K562 (cell line): ENCODE results near the gene COL8A2. TPM values are rescaled to one million over a fixed set of nuclear protein-coding genes. Genes with fewer than 3 reads are reported as not detected.

Experiments used
- ATAC-seq: fragments of 200-7000 bp; cut with Tn5 transposase; 3 replicates; pipeline ENCODE4 v1.9.1; 2020; ENCODE audit warnings: moderate library complexity
- BruUV-seq: library from RNA; stranded (reverse); fragments of 400-500 nt; replicated peaks from 2 replicates; lab custom pipeline; 2021; lab: Mats Ljungman, UMichigan
- CTCF ChIA-PET: fragments of 300-600 bp; formaldehyde crosslinking; extraction: SDS; loops from one replicate; lab custom pipeline; 2021; ENCODE audit warnings: low intra/inter-chr PET ratio; lab: Yijun Ruan, JAX
- POLR2A ChIA-PET: fragments of 300-600, 350-650 bp; sonication (Branson Sonifier 250); formaldehyde crosslinking; extraction: SDS; loops from one replicate; lab custom pipeline; 2021; ENCODE audit warnings: antibody characterized with exemption, inconsistent platforms; lab: Yijun Ruan, JAX
- DNase-seq, 4 experiments: peaks; one replicate each; pipeline versions ENCODE4 v3.0.0 to v3.0.0-alpha.2; 2011 to 2018; ENCODE audit warnings: low spot score in 3 of 4, mixed read lengths in 3 of 4; ENCODE audit errors: extremely low read depth in 1 of 4
- FAIRE-seq: peaks from 2 replicates; lab custom pipeline; 2011; peaks lifted over from hg19 to GRCh38; lab: Jason Lieb, UNC
- H2AFZ ChIP-seq: 2 replicates; pipeline ENCODE4 v1.6.0; 2011; ENCODE audit warnings: low read depth, low read length, control low read depth, inconsistent platforms
- H3K27ac ChIP-seq: fragments of 200-600 bp; 3 replicates; pipeline ENCODE4 v1.8.0; 2011; ENCODE audit warnings: low read depth, mild to moderate bottlenecking, control low read depth, inconsistent platforms, low read length, moderate library complexity, mixed read lengths; ENCODE audit errors: extremely low read depth
- H3K27me3 ChIP-seq, 2 experiments: fragments of 300-600 bp in 1 of 2; 2 replicates in 1 of 2; 3 replicates in 1 of 2; pipeline versions ENCODE4 v1.6.0 to v1.8.0; 2011; ENCODE audit warnings: inconsistent platforms in 2 of 2, low read length in 2 of 2, mild to moderate bottlenecking in 1 of 2, mixed read lengths in 1 of 2, moderate library complexity in 1 of 2; ENCODE audit not compliant: control insufficient read depth in 2 of 2, insufficient read depth in 2 of 2
- H3K36me3 ChIP-seq: fragments of 300-600 bp; 3 replicates; pipeline ENCODE4 v1.8.0; 2011; ENCODE audit warnings: mild to moderate bottlenecking, low read length, inconsistent platforms; ENCODE audit not compliant: control insufficient read depth, insufficient read depth
- H3K4me1 ChIP-seq, 2 experiments: fragments of 200-600 bp in 1 of 2; replicated peaks in 1 of 2; 2 replicates in 1 of 2; 3 replicates in 1 of 2; pipeline versions ENCODE4 v1.5.1 to v1.8.0; 2011; ENCODE audit warnings: inconsistent platforms in 2 of 2, low read length in 2 of 2, mild to moderate bottlenecking in 1 of 2, mixed read lengths in 1 of 2, moderate library complexity in 1 of 2; ENCODE audit not compliant: control insufficient read depth in 2 of 2, insufficient read depth in 2 of 2
- H3K4me2 ChIP-seq: 2 replicates; pipeline ENCODE4 v1.6.1; 2011; ENCODE audit warnings: low read length, control low read depth, inconsistent platforms, mixed read lengths; ENCODE audit not compliant: insufficient read depth
- H3K4me3 ChIP-seq: fragments of 200-600 bp; sonication (generic), shearing (Covaris generic); 2 replicates; pipeline ENCODE4 v1.5.1; 2016; ENCODE audit warnings: control low read depth, inconsistent platforms
- H3K79me2 ChIP-seq: fragments of 200-600 bp; 3 replicates; pipeline ENCODE4 v1.8.0; 2011; ENCODE audit warnings: low read length, inconsistent platforms; ENCODE audit not compliant: control insufficient read depth, insufficient read depth
- H3K9ac ChIP-seq, 2 experiments: 2 replicates each; pipeline versions ENCODE4 v1.6.0 to v1.6.1; 2011; ENCODE audit warnings: low read depth in 2 of 2, low read length in 2 of 2, control low read depth in 1 of 2, inconsistent platforms in 1 of 2, mild to moderate bottlenecking in 1 of 2, mixed read lengths in 1 of 2; ENCODE audit not compliant: insufficient read depth in 1 of 2
- H3K9me1 ChIP-seq: one replicate; pipeline ENCODE4 v1.6.0; 2011; ENCODE audit warnings: inconsistent platforms, mild to moderate bottlenecking, low read length, moderate library complexity; ENCODE audit not compliant: control insufficient read depth, insufficient read depth
- H3K9me3 ChIP-seq: replicated peaks from 2 replicates; pipeline ENCODE4 v1.5.1; 2011; ENCODE audit warnings: low read depth, low read length, inconsistent platforms; ENCODE audit not compliant: control insufficient read depth, insufficient read depth
- H4K20me1 ChIP-seq: replicated peaks from 2 replicates; pipeline ENCODE4 v1.6.1; 2011; ENCODE audit warnings: low read length, inconsistent platforms, mixed read lengths; ENCODE audit not compliant: control insufficient read depth, insufficient read depth
- BMI1 ChIP-seq: fragments of 150-350 bp; IDR thresholded peaks from 2 replicates; pipeline ENCODE4 v1.6.1; 2014; ENCODE audit warnings: low read length
- CHD1 ChIP-seq: fragments of 200-600 bp; sonication (generic); IDR thresholded peaks from one replicate; pipeline ENCODE4 v1.6.1; 2012; ENCODE audit warnings: mild to moderate bottlenecking, moderate library complexity, low read length, inconsistent platforms
- DMBX1 ChIP-seq: fragments of 250-450 bp; sonication (Bioruptor Pico); IDR thresholded peaks from 2 replicates; pipeline ENCODE4 v1.8.0; 2022; ENCODE audit warnings: inconsistent platforms, mild to moderate bottlenecking, moderate library complexity, borderline replicate concordance
- GATA2 ChIP-seq: sonication (generic); formaldehyde crosslinking; IDR thresholded peaks from 2 replicates; pipeline ENCODE4 v1.4.0; 2020; ENCODE audit warnings: mild to moderate bottlenecking, missing genetic modification reagents
- HMBOX1 ChIP-seq: sonication (generic); IDR thresholded peaks from 2 replicates; pipeline ENCODE4 v1.6.1; 2016
- HSF4 ChIP-seq: fragments of 250-450 bp; sonication (Bioruptor Pico); IDR thresholded peaks from 2 replicates; pipeline ENCODE4 v2.1.2; 2022; ENCODE audit warnings: mild to moderate bottlenecking, moderate library complexity, borderline replicate concordance
- KDM1A ChIP-seq, 2 experiments: fragments of 450-650 bp; IDR thresholded peaks; 2 replicates each; pipeline ENCODE4 v1.6.1; 2016; ENCODE audit warnings: mild to moderate bottlenecking in 2 of 2
- MECOM ChIP-seq: fragments of 250-450 bp; sonication (Bioruptor Pico); IDR thresholded peaks from 2 replicates; pipeline ENCODE4 v1.8.0; 2022; ENCODE audit warnings: inconsistent platforms
- MTA1 ChIP-seq: fragments of 450-650 bp; IDR thresholded peaks from 2 replicates; pipeline ENCODE4 v1.6.1; 2017; ENCODE audit warnings: borderline replicate concordance
- MXI1 ChIP-seq: IDR thresholded peaks from 2 replicates; pipeline ENCODE4 v1.6.1; 2011; ENCODE audit warnings: low read depth, mild to moderate bottlenecking, improper control_type of control experiment, low read length
- NCOA4 ChIP-seq: fragments of 450-650 bp; IDR thresholded peaks from 2 replicates; pipeline ENCODE4 v1.6.1; 2018; ENCODE audit warnings: mild to moderate bottlenecking; ENCODE audit not compliant: partially characterized antibody
- NFE2L1 ChIP-seq: fragments of 450-650 bp; IDR thresholded peaks from 2 replicates; pipeline ENCODE4 v1.6.1; 2016; ENCODE audit warnings: missing genetic modification characterization, low read depth, mild to moderate bottlenecking, missing compliant biosample characterization, moderate library complexity, borderline replicate concordance
- PHF8 ChIP-seq: fragments of 200-600 bp; sonication (generic); IDR thresholded peaks from 2 replicates; pipeline ENCODE4 v1.6.1; 2012; ENCODE audit warnings: mixed run types, mild to moderate bottlenecking, inconsistent platforms, low read length, moderate library complexity, borderline replicate concordance
- PHTF2 ChIP-seq: fragments of 250-450 bp; sonication (Bioruptor Pico); IDR thresholded peaks from 2 replicates; pipeline ENCODE4 v1.5.0; 2021; ENCODE audit warnings: mild to moderate bottlenecking
- PKNOX1 ChIP-seq: fragments of 450-650 bp; IDR thresholded peaks from 2 replicates; pipeline ENCODE4 v1.6.1; 2016
- SMARCA5 ChIP-seq: fragments of 450-650 bp; IDR thresholded peaks from 2 replicates; pipeline ENCODE4 v1.6.1; 2016
- SMC3 ChIP-seq: conservative IDR thresholded peaks from 2 replicates; pipeline ENCODE4 v1.6.1; 2011; ENCODE audit warnings: low read depth, low read length, improper control_type of control experiment; ENCODE audit not compliant: insufficient read depth
- TARDBP ChIP-seq: fragments of 450-650 bp; IDR thresholded peaks from 2 replicates; pipeline ENCODE4 v1.6.1; 2016
- TOE1 ChIP-seq, 2 experiments: fragments of 450-650 bp in 1 of 2; sonication (generic) in 1 of 2; formaldehyde crosslinking in 1 of 2; IDR thresholded peaks; 2 replicates each; pipeline versions ENCODE4 v1.7.1 to v1.8.0; 2016 to 2022; ENCODE audit warnings: borderline replicate concordance in 2 of 2, mild to moderate bottlenecking in 2 of 2, antibody characterized with exemption in 1 of 2, inconsistent platforms in 1 of 2, low read depth in 1 of 2, missing genetic modification reagents in 1 of 2, moderate library complexity in 1 of 2
- XRCC4 ChIP-seq: IDR thresholded peaks from one replicate; pipeline ENCODE4 v1.6.1; 2011; ENCODE audit not compliant: insufficient read depth, insufficient read length; ENCODE audit errors: extremely low read depth
- YBX1 ChIP-seq: fragments of 450-650 bp; IDR thresholded peaks from 2 replicates; pipeline ENCODE4 v1.7.1; 2016; ENCODE audit warnings: mild to moderate bottlenecking
- ZBTB1 ChIP-seq: sonication (generic); formaldehyde crosslinking; IDR thresholded peaks from 2 replicates; pipeline ENCODE4 v1.8.1; 2023; ENCODE audit warnings: missing genetic modification reagents, low read depth, mild to moderate bottlenecking, borderline replicate concordance
- ZNF133 ChIP-seq: fragments of 250-450 bp; sonication (Bioruptor Pico); IDR thresholded peaks from 2 replicates; pipeline ENCODE4 v1.4.0; 2020; ENCODE audit warnings: mild to moderate bottlenecking
- WGBS: fragments of 100-300 bp; shearing (Covaris generic); methylation state at CpG from one replicate; pipeline ENCODE4 v1.1.6; 2016; ENCODE audit warnings: low coverage, mixed read lengths; ENCODE audit not compliant: insufficient coverage; ENCODE audit errors: missing lambda C conversion rate; 5-methylcytosine and 5-hydroxymethylcytosine counted together
- in situ Hi-C: fragments of 300-500 bp; cut with MboI; formaldehyde crosslinking; loops from 4 replicates; pipeline ENCODE4 v1.15.0; 2018; ENCODE audit warnings: inconsistent platforms, mixed read lengths
- intact Hi-C: fragments of 100-400 bp; cut with micrococcal nuclease; formaldehyde crosslinking; loops from 2 replicates; pipeline ENCODE4 v1.14.2; 2022
- polyA plus RNA-seq, 8 experiments: library from polyadenylated mRNA; depleted of rRNA in 4 of 8; stranded (reverse) in 5 of 8; unstranded in 3 of 8; fragments of >200 nt; fragmentation: Nextera tagmentation in 2 of 8; fragmentation: Illumina TruSeq in 1 of 8; extraction: Ambion mirVana in 2 of 8; extraction: Trizol in 1 of 8; gene quantifications; 2 replicates each; pipeline versions ENCODE4 v1.2.1 to v1.2.3, GENCODE V29; 2011 to 2014; ENCODE audit warnings: inconsistent platforms in 1 of 8, missing spikeins in 1 of 8
- total RNA-seq, 7 experiments: library from RNA; depleted of rRNA in 6 of 7; stranded (reverse); fragments of >200 nt in 6 of 7; fragmentation: Illumina TruSeq in 2 of 7; extraction: Trizol in 2 of 7; gene quantifications; 2 replicates each; pipeline versions ENCODE4 v1.2.1 to v1.2.3, GENCODE V29; 2011 to 2021; ENCODE audit warnings: low replicate concordance in 1 of 7

Gene COL8A2
- total and polyA plus RNA-seq, 9 of the 15 experiments (the other 6 are each of a cell fraction or from before 2014, with no cell fraction given): 0.03 to 0.14 (median 0.04) TPM; not detected in 5

GRCh38 chr1:36154335-36154734 is 29.3 kb upstream of the COL8A2 start:
- in situ Hi-C loops: loop anchor here (5.0 kb wide), 1 partner anchor 133 kb away; no protein-coding TSS in a partner anchor
- TF ChIP-seq PKNOX1 (peak; percentile 84), MECOM (peak; percentile 14; the same call in 1 of the 2 replicates), NCOA4 (no peak), YBX1 (no peak), MXI1 (no peak), BMI1 (no peak), SMC3 (no peak), GATA2 (no peak), DMBX1 (CRISPR knock-in tag) (no peak), PHF8 (no peak), KDM1A (IDR thresholded peaks at IDR 0.05) (peak; percentile 39 to 51; a peak in 2 of 4 replicates), SMARCA5 (no peak), ZBTB1 (CRISPR knock-in tag) (no peak), NFE2L1 (tag) (no peak), TARDBP (no peak), PHTF2 (CRISPR knock-in tag) (no peak), MTA1 (no peak), ZNF133 (no peak), TOE1 (IDR thresholded peaks at IDR 0.05; ENCODE audit: borderline replicate concordance) (no peak), TOE1 (CRISPR knock-in tag; IDR thresholded peaks at IDR 0.05; ENCODE audit: borderline replicate concordance, low read depth) (no peak), HSF4 (CRISPR knock-in tag) (no peak), CHD1 (no peak), HMBOX1 (no peak), XRCC4 (no peak)

More at GRCh38 chr1:36154335-36154734, 29.3 kb upstream of the COL8A2 start:
- WGBS: 41% methylated on average over 6 of the region's 6 CpGs
- ChIA-PET POLR2A (interaction anchor here (0.6 to 2.4 kb wide), 13 partner anchors 9 to 233 kb away, joined by 3 to 14 read pairs (median 3); no protein-coding TSS in a partner anchor), CTCF (no interaction called here)
- peak overlapping the region in 1 of 2 experiments; percentile 46; a peak in 1 of 4 replicates for H3K9ac ChIP-seq
- peaks cover 6% of the 10 kb centered on the region; the same call in 2 of the 3 replicates for H3K36me3 ChIP-seq
- no peaks in the 10 kb centered on the region for H3K27me3 ChIP-seq
- H3K4me2 ChIP-seq: no peak overlapping the region; the same call in 1 of the 2 replicates
- peaks cover 52 to 64% of the 10 kb centered on the region in 2 experiments for H3K4me1 ChIP-seq
- no peak overlapping the region for H3K4me3 ChIP-seq
- peaks cover 37% of the 10 kb centered on the region for H3K79me2 ChIP-seq
- no peak overlapping the region for H3K27ac ChIP-seq
- ATAC-seq (no peak), FAIRE-seq (no peak), DNase-seq (peak in 1 of 4 experiments; percentile 51)
- intact Hi-C loops: no loop called here
- BruUV-seq: no TSS peak
- H2AFZ ChIP-seq: peak overlapping the region; percentile 25
- peaks cover 4% of the 10 kb centered on the region for H3K9me1 ChIP-seq
- H3K9me3 ChIP-seq: no peaks in the 10 kb centered on the region
- H4K20me1 ChIP-seq: 0 out of 2 replicates have a peak, but pooled peaks cover 3% of the 10 kb centered on the region
